ENCODE results near the gene GPBAR1. TPM values are rescaled to one million over a fixed set of nuclear protein-coding genes. Genes with fewer than 3 reads are reported as not detected.
A peak's percentile ranks its signal among the peaks of the same experiment; 100 is the strongest.

The GPBAR1 gene
- total and polyA plus RNA-seq, 7 donors = 0.24 to 0.74 (median 0.45) TPM

DNA sequence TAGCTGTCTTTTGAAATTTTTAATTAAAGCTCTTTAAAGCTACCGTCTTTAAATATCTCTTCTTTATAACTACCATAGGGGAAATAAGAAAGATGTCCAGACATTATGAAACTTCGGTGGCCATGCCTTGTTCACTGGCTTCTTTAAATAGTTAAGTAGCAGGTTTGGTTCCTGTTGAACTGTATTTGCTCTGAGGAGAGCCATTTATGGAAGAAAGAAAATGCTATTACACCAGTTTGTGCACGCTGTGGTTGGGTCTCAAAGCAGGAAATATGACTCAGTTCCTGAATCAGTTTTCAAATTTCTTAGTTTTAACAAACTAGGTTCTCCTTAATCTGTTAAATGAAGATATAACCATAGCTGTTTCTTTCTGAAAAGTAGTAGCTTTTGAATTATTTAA is 31.6 kb upstream of the GPBAR1 start:
- Histone ChIP-seq H3K4me1 (peaks cover 38% of the 10 kb centered on the region), H3K36me3 (ENCODE audit: insufficient read depth in 1 of 2, low read depth in 1 of 2) (peaks cover 22 to 100% of the 10 kb centered on the region in 2 donors), H3K27me3 (ENCODE audit: insufficient read depth in 3 of 3, low read length in 2 of 3) (no peaks in the 10 kb centered on the region), H3K27ac (peak overlapping the region; percentile 39), H3K4me3 (no peak overlapping the region), H3K9me3 (no peaks in the 10 kb centered on the region)
- ATAC-seq (peak in 2 of 4 donors; percentile 53 to 56), DNase-seq (no peak)
- WGBS, 3 donors = 44 to 63% (median 51%) methylated on average over 3 of the region's 3 CpGs
- intact Hi-C loops (cut with DNase I) = no loop called here
- TF ChIP-seq CTCF (IDR thresholded peaks at IDR 0.05) = no peak

GRCh38 chr2:218229851-218230250 is 31.0 kb upstream of the GPBAR1 start:
- no peaks in the 10 kb centered on the region for H3K9me3 ChIP-seq
- ATAC-seq = no peak
- H3K27ac ChIP-seq = no peak overlapping the region
- H3K4me3 ChIP-seq = no peak overlapping the region
- peaks cover 32% of the 10 kb centered on the region for H3K4me1 ChIP-seq
- H3K36me3 ChIP-seq (ENCODE audit: insufficient read depth in 1 of 2, low read depth in 1 of 2) = peaks cover 21 to 100% of the 10 kb centered on the region in 2 donors
- TF ChIP-seq CTCF (IDR thresholded peaks at IDR 0.05) = no peak
- intact Hi-C loops (cut with DNase I) = no loop called here
- WGBS, 3 donors = 92 to 97% (median 93%) methylated on average over 4 of the region's 4 CpGs
- DNase-seq = no peak
- no peaks in the 10 kb centered on the region for H3K27me3 ChIP-seq (ENCODE audit: insufficient read depth in 3 of 3, low read length in 2 of 3)

DNA sequence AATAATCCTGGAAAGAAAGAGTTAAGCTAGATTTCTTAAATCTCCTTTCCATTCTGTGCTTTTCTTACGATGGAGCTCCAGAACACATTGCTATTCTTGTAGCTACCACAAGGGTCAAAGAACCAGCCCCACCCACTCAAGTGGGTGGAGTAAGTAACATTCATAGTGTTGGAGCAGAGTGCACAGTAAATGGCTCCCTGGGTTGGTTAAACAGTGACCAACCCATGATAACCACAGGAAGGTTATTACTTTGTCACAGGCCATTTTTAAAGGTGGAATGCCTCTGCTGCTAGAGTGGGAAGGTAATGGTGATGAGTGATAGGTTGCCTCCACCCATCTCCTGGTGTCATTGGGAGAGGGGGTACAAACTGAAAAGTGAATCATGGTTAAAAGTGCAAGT is 29.9 kb upstream of the GPBAR1 start:
- ATAC-seq (no peak), DNase-seq (no peak)
- Histone ChIP-seq H3K4me1 (peaks cover 23% of the 10 kb centered on the region), H3K27me3 (ENCODE audit: insufficient read depth in 3 of 3, low read length in 2 of 3) (no peaks in the 10 kb centered on the region), H3K27ac (no peak overlapping the region), H3K36me3 (ENCODE audit: insufficient read depth in 1 of 2, low read depth in 1 of 2) (peaks cover 26 to 100% of the 10 kb centered on the region in 2 donors), H3K9me3 (no peaks in the 10 kb centered on the region), H3K4me3 (no peak overlapping the region)
- TF ChIP-seq CTCF (IDR thresholded peaks at IDR 0.05) = no peak
- intact Hi-C loops (cut with DNase I) = no loop called here
- WGBS, 3 donors = 4 to 18% (median 5%) methylated on average over 1 of the region's 1 CpG

- Histone ChIP-seq H3K27me3 (ENCODE audit: insufficient read depth in 3 of 3, low read length in 2 of 3) (no peaks in the 10 kb centered on the region), H3K4me3 (no peak overlapping the region), H3K36me3 (ENCODE audit: insufficient read depth in 1 of 2, low read depth in 1 of 2) (peaks cover 28 to 100% of the 10 kb centered on the region in 2 donors), H3K4me1 (peaks cover 21% of the 10 kb centered on the region), H3K27ac (no peak overlapping the region), H3K9me3 (no peaks in the 10 kb centered on the region)
- ATAC-seq (no peak), DNase-seq (no peak)
- 88 to 96% (median 92%) methylated on average over 4 of the region's 4 CpGs for WGBS, 3 donors
- intact Hi-C loops (cut with DNase I) = no loop called here
- TF ChIP-seq CTCF (IDR thresholded peaks at IDR 0.05) = no peak
Measured at GRCh38 chr2:218233543-218233942, 27.3 kb upstream of the GPBAR1 start.

GRCh38 chr2:218234521-218234920 is 26.3 kb upstream of the GPBAR1 start:
- Histone ChIP-seq H3K4me3 (no peak overlapping the region), H3K36me3 (ENCODE audit: insufficient read depth in 1 of 2, low read depth in 1 of 2) (peaks cover 36 to 100% of the 10 kb centered on the region in 2 donors), H3K9me3 (no peaks in the 10 kb centered on the region), H3K27ac (no peak overlapping the region), H3K4me1 (peaks cover 11% of the 10 kb centered on the region), H3K27me3 (ENCODE audit: insufficient read depth in 3 of 3, low read length in 2 of 3) (no peaks in the 10 kb centered on the region)
- intact Hi-C loops (cut with DNase I) = no loop called here
- no peak for DNase-seq
- WGBS, 3 donors = 39 to 55% (median 48%) methylated on average over 3 of the region's 3 CpGs
- no peak for ATAC-seq
- TF ChIP-seq CTCF (IDR thresholded peaks at IDR 0.05) = no peak

Data from psoas muscle (tissue), 8 donors.